GM19240 (cell line): Measurements from ENCODE around the gene NUFIP1.
"Not testable (repeated sequence)": the region's sequence is repeated elsewhere in the genome, so short reads cannot be mapped to it uniquely, and the experiment has no call there.

Experiments used
- DNase-seq: peaks from one replicate; pipeline ENCODE4 v3.0.0; 2011; ENCODE audit warnings: low spot score; ENCODE audit not compliant: insufficient read length

NUFIP1 gene

GRCh38 chr13:44969551-44970484 lies 19.5 kb downstream of the NUFIP1 start:
- DNase-seq, result no peak

- DNase-seq, result no peak
Measured at GRCh38 chr13:44968434-44968815, 20.8 kb downstream of the NUFIP1 start.

- no peak for DNase-seq
Measured at GRCh38 chr13:44967704-44968433, 21.4 kb downstream of the NUFIP1 start.

GRCh38 chr13:44961997-44962396 lies 27.3 kb downstream of the NUFIP1 start:
- DNase-seq, result no peak

- no peak for DNase-seq
Measured at GRCh38 chr13:44955406-44955805, 33.9 kb downstream of the NUFIP1 start.

- no peak for DNase-seq
Measured at GRCh38 chr13:44954224-44954623, 35.0 kb downstream of the NUFIP1 start.

- DNase-seq, result no peak
Measured at GRCh38 chr13:44952671-44953070, 36.6 kb downstream of the NUFIP1 start.

GRCh38 chr13:44951184-44951583 lies 38.1 kb downstream of the NUFIP1 start:
- DNase-seq, result no peak

GRCh38 chr13:44943411-44943810 lies 45.9 kb downstream of the NUFIP1 start:
- not testable (repeated sequence) for DNase-seq

GRCh38 chr13:44938854-44939253 lies 50.4 kb downstream of the NUFIP1 start:
- DNase-seq, result no peak

GRCh38 chr13:44936246-44936645 lies 53.0 kb downstream of the NUFIP1 start:
- DNase-seq, result no peak

- no peak for DNase-seq
Measured at GRCh38 chr13:44934724-44935123, 54.5 kb downstream of the NUFIP1 start.

GRCh38 chr13:44932850-44933251 lies 56.4 kb downstream of the NUFIP1 start:
- DNase-seq, result no peak

- no peak for DNase-seq
Measured at GRCh38 chr13:44932171-44932849, 57.0 kb downstream of the NUFIP1 start.

- DNase-seq, result no peak
Measured at GRCh38 chr13:44930963-44931623, 58.2 kb downstream of the NUFIP1 start.

GRCh38 chr13:44930280-44930679 lies 59.0 kb downstream of the NUFIP1 start:
- no peak for DNase-seq

- DNase-seq, result no peak
Measured at GRCh38 chr13:44929692-44930091, 59.6 kb downstream of the NUFIP1 start.

GRCh38 chr13:44927968-44928367 lies 61.3 kb downstream of the NUFIP1 start:
- DNase-seq, result no peak

- no peak for DNase-seq
Measured at GRCh38 chr13:44921931-44922758, 67.1 kb downstream of the NUFIP1 start.

GRCh38 chr13:44921246-44921877 lies 67.9 kb downstream of the NUFIP1 start:
- no peak for DNase-seq
